ENCODE results near the gene TRIM49C.
"Not testable (repeated sequence)": the region's sequence is repeated elsewhere in the genome, so short reads cannot be mapped to it uniquely, and the experiment has no call there.

Gene TRIM49C, protein sequence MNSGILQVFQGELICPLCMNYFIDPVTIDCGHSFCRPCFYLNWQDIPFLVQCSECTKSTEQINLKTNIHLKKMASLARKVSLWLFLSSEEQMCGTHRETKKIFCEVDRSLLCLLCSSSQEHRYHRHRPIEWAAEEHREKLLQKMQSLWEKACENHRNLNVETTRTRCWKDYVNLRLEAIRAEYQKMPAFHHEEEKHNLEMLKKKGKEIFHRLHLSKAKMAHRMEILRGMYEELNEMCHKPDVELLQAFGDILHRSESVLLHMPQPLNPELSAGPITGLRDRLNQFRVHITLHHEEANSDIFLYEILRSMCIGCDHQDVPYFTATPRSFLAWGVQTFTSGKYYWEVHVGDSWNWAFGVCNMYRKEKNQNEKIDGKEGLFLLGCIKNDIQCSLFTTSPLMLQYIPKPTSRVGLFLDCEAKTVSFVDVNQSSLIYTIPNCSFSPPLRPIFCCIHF

DNA sequence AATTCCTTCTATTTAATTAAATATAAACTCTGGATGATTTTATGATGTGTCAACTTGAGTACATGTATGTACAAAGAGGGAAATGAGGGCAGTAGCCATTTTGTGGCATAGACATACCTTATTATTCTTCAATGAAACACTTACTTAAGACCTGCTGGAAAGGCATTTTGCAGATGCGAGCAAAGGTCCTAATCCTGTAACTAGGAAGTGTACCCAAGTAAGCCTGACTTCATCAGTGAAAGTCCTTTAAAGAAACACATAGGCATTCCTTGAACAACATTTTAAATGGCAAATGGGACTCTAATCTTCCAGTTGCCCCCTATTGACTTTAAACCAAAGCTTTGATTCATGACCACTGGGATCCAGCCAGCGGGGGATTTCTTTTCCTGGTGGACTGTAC is at the start of gene TRIM49C:
Gene TRIM49C, plus strand, starts transcription at position 301 of the 400 bp plus-strand sequence. CDS start 4,106 bp downstream, outside the sequence.
- not testable (repeated sequence) for DNase-seq (ENCODE audit: low spot score)

DNA sequence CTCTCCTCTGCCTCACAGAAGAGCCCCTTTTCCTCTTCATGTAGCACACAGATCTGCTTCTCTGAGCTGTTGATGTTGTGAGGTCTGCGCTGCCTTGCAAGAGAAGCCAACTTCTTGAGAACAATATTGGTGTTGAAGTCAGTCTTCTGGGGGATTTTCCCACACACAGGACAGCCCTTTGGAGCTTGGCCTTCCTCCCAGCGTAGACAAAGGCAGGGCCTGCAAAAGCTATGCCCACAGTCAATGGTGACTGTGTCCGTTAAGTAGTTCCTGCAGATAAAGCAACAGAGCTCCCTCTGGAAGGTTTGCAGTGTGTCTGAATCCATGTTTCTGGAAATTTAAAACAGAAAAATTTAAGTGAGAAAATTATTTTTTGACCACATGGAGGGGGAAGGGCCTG is 6.7 kb upstream of the TRIM49C start:
- DNase-seq (ENCODE audit: low spot score) = not testable (repeated sequence)

DNA sequence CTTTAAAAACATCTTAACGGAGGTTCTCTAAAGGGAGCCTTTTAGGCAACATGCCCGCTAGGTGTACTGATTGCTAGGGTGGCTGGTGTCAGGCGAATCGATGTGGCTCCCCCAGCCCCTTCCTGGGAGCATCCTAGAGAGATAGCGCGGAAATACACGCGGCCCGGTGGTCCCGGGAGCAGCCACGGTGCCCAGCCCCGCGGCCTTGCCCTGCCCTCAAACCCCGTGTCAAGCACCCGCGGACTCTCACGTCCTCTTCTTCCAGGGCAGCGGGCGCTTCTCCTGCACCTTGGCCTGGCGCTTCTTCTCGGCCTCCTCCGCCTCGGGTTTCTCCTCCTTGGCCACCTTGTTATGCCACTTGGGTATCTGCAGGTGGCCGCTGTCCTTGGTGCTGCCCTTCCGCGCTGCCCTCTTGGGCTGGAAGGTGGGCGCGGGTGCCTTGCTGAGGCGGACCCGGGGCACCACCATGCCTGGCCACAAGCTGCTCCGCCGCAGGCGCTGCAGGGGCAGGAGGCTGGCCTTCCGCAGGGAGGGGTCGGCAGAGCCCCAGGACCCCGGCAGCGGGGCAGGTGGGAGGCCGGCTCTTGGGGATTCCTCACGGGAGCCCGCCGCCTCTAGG is 20.8 kb downstream of the TRIM49C start:
- not testable (repeated sequence) for DNase-seq (ENCODE audit: low spot score)

DNA sequence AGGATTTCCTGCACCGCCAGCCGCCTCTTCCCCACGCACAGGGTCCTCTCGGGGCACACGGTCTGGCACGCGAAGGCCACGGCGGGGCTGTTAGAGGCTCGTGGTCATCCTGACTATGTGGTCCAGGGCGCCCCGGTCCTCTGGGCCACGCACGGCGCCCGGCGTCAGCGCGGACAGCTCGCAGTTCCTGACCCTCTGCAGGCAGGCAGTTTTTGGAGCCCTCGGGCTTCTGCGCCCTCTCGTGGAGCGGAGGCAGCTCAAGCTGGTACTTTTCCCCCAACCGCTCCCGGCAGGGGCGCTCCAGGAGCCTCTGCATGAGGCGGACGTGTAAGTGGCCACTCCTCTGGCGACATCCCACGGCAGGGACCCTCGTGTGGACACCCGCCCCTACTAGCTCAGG is 21.4 kb downstream of the TRIM49C start:
- DNase-seq (ENCODE audit: low spot score) = not testable (repeated sequence)

DNA sequence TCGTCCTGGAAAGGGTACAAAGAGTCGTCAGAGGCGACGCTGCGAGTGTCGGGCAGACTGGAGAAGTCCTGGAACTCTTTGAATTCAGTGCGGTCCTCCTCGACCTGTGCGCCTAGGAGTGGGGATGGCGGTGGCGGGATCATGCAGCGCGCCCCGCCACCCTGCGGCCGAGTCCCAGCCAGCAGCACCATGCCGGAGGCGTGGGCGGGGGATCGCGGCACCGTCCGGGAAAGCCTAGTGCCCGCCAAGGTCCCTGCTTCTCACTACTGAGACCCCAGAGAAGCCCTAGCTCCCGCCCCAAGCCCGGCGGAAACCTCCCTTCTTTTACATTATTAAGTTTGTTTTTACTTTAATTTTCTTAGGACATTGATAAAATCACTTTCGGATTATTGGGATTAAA is 22.6 kb downstream of the TRIM49C start:
- not testable (repeated sequence) for DNase-seq (ENCODE audit: low spot score)

DNA sequence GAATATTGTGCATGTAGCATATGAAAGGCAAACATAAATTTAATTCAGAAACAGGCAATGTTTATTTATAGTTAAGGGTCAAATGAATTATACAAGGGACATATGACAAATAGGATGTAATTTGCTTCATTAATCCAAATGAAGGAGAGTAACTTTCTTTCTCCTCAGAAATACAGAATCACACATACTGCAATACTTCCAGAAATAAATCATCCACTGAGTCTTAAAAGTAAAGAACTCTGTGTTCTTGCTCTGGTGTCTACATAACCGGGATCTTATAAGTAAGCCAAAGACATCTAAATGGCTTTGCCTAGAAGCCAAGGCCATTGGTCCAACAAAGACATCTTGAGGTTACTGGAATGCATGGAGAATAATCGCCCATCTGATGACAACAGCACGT is 54.7 kb downstream of the TRIM49C start, which contains the start of gene UBTFL1:
Gene UBTFL1, plus strand, starts transcription at position 301 of the 400 bp plus-strand sequence. Its CDS starts 0 bp downstream, at position 301.
- not testable (repeated sequence) for DNase-seq (ENCODE audit: low spot score)

DNA sequence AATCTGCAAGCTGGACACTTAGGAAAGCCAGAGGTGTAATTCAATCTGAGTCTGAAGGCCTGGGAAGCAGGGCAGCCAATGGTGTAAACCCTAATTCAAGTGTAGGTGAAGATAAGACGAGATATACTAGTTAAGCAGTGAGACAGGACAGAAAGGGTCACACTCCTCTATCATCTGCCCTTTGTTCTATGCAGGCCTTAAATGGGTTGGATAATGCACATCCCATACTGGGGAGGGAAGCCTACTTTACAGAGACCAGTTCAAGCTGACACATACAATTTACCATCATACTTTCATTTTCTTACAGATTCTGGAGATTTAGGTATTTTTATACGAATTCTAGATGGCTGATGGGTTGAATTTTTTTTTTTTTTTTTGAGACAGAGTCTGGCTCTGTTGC is 57.8 kb downstream of the TRIM49C start:
- DNase-seq (ENCODE audit: low spot score) = not testable (repeated sequence)
